ENCODE data around the gene NOL12.
"Not testable (repeated sequence)": the region's sequence is repeated elsewhere in the genome, so short reads cannot be mapped to it uniquely, and the experiment has no call there.

NOL12 gene

DNA sequence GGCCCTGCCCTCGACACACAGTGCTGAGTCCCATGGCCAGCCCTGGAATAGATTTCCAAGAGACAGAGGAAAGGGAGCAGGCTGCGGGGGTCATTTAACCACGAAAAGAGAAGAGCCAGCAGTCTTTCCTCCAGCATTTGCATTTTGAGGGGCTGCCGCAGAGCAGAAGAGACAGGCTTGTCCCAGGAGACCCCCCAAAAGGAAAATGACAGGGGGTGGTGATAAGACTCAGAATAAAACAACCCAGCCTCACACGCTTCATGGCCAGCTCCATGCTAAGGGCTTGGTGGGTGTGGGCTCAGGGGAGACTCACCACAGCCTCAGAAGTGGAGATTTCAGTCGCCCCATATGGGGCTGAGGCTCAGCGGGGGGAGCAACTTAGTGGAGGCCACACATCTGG lies 27.6 kb downstream of the NOL12 start:
- no peak for DNase-seq (ENCODE audit: low spot score)

DNA sequence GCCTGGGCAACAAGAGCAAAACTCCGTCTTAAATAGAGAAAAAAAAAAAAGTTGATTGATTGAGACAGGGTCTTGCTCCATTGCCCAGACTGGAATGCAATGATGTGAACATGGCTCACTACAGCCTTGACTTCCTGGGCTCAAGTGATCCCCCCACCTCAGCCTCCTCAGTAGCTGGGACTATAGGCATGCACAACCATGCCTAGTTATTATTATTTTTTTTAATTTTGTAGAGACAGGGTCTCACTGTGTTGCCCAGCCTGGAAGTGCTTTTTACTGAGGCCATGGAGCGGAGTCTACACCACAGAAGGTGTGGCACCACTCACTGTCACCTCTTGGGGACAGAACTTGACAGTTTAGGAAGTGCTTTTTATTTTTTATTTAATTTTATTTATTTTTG lies 28.5 kb downstream of the NOL12 start:
- DNase-seq (ENCODE audit: low spot score) = no peak

DNA sequence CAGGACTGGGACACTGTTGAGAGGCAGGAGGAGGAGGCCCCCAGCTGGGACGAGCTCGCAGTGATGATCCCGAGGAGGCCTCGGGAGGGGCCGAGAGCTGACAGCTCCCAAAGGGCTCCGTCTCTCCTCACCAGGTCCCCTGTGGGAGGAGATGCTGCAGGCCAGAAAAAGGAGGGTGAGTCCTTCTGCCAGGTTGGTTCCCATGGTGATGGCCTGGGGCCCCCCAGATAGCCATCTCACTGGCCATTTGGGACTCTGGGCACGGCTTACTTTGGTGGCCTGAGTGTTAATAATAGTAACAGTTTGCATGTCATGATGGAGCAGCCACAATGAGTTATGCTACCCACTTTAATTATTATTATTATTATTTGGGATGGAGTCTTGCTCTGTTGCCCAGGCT lies 29.6 kb downstream of the NOL12 start:
- DNase-seq (ENCODE audit: low spot score) = no peak

DNA sequence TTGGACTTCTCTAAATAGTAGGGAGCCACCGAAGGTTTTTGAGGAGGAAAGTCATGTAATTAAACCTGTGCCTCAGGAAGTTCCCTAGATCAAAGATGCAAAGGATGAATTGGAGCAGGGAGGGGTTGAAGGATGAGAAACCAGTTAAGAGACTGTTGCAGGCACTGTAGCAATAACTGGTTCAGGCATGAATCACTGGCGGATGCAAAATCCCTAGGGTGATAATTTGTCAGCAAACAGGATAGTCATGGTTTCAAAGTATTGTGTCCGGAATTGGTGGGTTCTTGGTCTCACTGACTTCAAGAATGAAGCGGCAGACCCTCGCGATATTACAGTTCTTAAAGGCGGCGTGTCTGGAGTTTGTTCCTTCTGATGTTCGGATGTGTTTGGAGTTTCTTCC lies 30.6 kb downstream of the NOL12 start:
- no peak for DNase-seq (ENCODE audit: low spot score)

DNA sequence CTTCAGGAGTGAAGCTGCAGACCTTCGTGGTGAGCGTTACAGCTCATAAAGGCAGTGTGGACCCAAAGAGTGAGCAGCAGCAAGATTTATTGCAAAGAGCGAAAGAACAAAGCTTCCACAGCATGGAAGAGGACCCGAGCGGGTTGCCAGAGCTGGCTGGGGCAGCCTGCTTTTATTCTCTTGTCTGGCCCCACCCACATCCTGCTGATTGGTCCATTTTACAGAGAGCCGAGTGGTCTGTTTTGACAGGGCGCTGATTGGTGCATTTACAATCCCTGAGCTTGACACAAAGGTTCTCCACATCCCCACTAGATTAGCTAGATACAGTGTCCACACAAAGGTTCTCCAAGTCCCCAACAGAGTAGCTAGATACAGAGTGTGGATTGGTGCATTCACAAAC lies 31.1 kb downstream of the NOL12 start:
- DNase-seq (ENCODE audit: low spot score) = not testable (repeated sequence)

DNA sequence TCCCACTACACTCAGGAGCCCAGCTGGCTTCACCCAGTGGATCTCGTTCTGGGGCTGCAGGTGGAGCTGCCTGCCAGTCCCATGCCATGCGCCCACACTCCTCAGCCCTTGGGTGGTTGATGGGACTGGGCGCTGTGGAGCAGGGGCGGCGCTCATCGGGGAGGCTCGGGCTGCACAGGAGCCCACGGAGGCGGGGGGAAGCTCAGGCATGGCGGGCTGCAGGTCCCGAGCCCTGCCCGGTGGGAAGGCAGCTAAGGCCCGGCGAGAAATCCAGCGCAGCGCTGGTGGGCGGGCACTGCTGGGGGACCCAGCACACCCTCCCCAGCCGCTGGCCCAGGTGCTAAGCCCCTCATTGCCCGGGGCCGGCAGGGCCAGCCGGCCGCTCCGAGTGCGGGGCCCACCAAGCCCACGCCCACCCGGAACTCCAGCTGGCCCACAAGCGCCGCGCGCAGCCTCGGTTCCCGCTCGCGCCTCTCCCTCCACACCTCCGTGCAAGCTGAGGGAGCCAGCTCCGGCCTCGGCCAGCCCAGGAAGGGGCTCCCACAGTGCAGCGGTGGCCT lies 31.7 kb downstream of the NOL12 start:
- not testable (repeated sequence) for DNase-seq (ENCODE audit: low spot score)

DNA sequence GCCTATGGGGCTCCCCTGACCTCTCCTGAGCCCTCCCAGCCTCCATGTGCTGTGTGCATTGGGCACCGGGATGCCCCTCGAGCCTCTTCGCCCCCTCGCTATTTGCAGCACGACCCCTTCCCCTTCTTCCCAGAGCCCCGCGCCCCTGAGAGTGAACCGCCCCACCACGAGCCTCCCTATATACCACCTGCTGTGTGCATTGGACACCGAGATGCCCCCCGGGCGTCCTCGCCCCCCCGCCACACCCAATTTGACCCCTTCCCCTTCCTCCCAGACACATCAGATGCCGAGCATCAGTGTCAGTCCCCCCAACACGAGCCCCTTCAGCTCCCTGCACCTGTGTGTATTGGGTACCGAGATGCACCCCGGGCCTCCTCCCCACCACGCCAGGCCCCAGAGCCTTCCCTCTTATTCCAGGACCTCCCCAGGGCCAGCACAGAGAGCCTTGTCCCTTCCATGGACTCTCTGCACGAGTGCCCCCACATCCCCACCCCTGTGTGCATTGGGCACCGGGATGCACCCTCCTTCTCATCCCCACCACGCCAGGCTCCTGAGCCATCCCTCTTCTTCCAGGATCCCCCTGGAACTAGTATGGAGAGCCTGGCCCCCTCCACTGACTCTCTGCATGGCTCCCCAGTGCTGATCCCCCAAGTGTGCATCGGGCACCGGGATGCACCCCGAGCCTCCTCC lies 39.6 kb downstream of the NOL12 start:
- DNase-seq (ENCODE audit: low spot score) = no peak

DNA sequence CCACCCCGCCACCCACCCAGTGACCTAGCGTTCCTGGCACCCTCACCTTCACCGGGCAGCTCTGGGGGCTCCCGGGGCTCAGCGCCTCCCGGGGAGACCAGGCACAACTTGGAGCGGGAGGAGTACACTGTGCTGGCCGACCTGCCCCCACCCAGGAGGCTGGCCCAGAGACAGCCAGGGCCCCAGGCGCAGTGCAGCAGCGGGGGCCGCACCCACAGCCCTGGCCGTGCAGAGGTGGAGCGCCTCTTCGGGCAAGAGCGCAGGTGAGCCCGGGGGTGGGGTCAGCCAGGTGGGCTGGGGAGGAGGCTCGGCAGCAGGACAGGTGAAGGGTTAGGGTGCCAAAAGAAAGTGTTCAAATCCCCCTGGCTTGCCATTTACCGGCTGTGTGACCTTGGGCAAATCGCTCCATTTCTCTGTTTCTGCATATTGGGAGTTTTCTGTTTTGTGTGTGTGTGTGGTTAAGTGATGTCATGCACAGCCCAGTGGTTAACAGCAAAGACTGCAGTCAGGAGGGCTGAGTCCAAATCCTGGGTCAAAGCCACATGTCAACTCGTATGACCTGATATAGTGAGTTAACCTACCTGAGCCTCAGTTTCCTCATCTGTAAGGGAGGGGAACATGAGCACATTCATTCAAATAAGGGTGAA lies 40.2 kb downstream of the NOL12 start:
- no peak for DNase-seq (ENCODE audit: low spot score)

DNA sequence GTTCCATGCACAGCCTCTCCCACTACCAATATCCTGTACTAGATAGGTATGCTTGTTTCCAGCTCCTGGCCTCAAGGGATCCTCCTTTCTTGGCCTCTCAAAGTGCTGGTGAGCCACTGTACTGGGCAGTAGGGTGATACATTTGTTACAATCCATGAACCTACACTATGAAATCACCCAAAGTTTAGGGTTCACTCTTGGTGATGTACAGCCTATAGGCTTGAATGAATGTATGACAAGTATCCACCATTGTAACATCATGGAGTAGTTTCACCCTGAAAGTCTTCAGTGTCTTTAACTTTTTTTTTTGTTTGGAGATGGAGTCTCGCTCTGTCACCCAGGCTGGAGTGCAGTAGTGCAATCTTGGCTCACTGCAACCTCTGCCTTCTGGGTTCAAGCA lies 42.5 kb downstream of the NOL12 start:
- DNase-seq (ENCODE audit: low spot score) = no peak

DNA sequence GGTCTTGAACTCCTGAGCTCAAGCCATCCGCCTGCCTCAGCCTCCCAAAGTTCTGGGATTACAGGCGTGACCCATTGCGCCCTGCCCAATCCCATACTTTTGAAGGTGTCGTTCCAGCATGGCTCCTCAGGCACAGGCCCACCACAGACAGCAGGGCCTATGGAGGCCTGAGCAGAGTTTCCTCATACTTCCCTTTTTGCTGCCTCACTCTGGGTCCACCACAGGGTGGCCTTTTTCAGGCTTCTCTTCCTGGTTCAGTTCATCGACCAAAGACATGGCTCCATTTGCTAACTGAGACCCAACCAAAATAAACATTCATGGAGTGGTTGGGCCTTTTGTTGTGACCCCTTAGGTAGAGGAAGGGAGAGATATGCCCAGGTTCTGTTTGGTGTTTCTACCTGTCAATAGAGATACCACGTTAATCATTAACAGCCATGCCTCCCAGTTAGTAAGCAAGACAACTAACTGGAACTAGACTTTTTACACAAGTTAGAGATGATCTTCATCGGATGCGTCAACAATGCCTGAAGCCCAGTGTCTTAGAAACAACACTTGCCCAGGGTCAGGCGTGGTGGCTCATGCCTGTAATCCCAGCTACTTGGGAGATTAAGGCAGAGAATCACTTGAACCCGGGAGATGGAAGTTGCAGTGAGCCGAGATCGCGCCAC lies 45.8 kb downstream of the NOL12 start:
- DNase-seq (ENCODE audit: low spot score) = no peak

DNA sequence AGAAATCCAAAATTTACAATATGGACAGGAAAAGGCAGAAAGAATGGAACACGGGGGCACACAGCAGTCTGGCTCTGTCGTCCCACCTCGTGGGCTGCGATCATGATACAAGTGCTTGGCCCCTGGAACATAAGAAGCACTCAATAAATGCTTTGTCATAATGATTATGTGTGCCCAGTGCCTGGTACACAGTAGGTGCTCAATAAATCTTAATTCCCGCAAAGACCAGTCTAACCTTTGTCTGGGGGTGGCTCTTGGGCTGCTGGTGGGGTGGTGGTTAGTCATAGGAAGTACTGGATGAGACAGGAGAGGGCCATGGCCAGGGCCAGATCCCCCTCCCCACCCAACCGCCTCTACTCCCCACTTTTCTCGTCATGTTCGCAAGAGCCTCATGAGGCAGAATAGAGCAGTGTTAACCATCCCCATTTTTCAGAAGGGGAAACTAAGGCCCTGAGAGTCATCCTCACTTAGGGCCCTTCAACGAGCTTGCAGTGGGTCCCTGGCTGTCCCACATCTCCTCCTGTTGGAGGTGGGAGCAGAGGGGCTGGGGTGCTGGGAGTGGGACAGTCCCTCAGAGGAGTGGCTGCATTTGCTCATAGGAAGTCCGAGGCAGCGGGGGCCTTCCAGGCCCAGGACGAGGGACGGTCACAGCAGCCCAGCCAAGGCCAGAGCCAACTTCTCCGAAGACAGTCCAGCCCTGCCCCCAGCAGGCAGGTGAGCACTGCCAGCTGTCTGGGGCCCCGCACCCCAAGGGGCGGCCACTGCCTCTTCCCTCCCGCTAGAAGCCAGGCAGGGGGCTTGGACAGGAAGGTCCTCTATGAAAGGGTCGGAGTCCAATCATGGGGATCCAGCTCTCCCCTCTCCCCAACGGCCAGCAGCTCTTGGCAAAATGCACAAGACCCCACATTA lies 46.8 kb downstream of the NOL12 start:
- DNase-seq (ENCODE audit: low spot score) = no peak

DNA sequence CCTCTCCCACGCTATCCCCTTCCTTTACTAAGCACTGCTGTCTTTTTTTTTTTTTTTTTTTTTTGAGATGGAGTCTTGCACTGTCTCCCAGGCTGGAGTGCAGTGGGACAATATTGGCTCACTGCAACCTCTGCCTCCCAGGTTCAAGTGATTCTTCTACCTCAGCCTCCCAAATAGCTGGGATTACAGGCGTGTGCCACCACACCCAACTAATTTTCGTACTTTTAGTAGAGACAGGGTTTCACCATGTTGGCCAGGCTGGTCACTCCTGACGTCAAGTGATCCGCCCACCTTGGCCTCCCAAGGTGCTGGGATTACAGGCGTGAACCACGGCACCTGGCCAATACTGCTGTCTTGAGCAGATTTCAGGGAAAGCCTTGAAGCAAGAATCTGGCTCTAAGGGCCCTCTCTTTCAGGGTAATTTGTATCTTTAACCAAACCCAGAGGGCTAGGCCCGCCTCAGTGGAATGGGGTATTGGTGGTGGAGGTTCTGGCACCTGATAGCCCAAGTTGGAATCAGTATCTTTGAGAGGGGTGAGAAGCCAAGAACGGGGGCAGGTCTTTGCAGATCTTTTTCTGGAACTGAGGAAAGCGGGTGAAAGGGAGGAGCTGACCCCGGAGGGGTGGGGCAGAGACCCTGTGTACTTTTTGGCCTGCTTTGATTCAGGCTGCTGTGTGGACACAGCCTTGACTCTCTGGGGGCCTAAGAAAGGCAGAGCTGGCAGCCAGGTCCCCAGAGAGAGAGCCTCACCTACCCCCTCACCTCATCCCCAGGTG lies 47.7 kb downstream of the NOL12 start:
- DNase-seq (ENCODE audit: low spot score) = no peak

DNA sequence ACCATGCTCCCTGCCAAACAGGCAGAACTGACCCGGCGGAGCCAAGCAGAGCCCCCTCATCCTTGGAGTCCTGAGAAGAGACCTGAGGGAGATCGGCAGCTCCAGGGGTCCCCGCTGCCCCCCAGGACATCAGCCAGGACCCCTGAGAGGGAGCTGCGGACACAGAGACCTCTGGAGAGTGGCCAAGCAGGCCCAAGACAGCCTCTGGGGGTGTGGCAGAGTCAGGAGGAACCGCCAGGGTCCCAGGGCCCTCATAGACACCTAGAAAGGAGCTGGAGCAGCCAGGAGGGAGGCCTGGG lies 48.2 kb downstream of the NOL12 start:
- no peak for DNase-seq (ENCODE audit: low spot score)

DNA sequence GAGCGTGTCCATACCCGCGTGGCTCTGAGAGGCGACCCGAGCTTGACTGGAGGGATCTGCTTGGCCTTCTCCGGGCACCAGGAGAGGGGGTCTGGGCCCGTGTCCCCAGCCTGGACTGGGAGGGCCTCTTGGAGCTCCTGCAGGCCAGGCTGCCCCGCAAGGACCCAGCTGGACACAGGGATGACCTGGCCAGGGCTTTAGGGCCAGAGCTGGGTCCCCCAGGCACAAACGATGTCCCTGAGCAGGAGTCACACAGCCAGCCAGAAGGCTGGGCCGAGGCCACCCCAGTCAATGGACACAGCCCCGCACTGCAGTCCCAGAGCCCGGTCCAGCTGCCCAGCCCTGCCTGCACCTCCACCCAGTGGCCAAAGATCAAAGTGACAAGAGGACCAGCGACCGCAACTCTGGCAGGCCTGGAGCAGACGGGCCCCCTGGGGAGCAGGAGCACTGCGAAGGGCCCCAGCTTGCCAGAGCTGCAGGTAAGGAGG lies 48.9 kb downstream of the NOL12 start:
- peak; percentile 55 for DNase-seq (ENCODE audit: low spot score)

DNA sequence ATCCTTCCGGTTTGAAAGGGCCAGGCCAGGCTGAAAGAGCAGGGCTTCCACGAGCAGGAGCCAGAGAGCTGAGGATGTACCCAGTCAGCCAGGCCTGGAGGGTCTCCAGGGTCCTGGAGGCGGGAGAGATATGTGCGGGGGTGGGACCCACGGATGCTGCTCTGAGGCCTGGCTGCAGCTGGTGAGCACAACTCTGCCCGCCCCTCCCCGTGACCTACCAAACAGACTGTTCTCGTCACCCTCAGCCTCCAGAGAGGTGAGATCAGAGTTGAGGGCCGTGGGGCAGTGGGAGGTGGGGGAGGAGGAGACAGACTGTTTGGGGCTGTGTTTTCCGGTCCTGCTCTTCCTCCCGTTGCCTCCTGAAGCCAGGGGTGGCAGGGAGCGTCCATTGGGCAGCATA lies 52.9 kb downstream of the NOL12 start:
- no peak for DNase-seq (ENCODE audit: low spot score)

DNA sequence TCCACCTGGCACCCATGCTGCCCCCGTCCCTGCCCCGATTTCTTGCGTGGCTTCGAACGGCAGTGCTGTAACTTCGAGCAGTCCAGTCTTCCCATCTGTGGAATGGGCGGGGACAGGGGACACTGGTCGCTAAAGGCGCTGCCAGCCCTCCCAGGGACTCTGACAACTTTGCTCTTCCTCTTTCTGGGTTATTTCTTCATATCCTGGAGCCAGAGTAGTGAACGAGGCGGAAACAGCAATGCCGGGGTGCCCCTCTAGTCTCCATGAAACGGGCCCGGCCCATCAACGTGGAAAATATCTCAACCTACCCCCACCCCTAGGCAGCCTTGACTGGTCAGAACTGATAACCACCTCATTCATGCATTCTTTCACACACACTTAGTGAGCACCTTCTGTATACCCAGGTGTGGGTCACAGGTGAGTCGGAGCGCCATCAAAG lies 53.5 kb downstream of the NOL12 start:
- peak; percentile 41 for DNase-seq (ENCODE audit: low spot score)

DNA sequence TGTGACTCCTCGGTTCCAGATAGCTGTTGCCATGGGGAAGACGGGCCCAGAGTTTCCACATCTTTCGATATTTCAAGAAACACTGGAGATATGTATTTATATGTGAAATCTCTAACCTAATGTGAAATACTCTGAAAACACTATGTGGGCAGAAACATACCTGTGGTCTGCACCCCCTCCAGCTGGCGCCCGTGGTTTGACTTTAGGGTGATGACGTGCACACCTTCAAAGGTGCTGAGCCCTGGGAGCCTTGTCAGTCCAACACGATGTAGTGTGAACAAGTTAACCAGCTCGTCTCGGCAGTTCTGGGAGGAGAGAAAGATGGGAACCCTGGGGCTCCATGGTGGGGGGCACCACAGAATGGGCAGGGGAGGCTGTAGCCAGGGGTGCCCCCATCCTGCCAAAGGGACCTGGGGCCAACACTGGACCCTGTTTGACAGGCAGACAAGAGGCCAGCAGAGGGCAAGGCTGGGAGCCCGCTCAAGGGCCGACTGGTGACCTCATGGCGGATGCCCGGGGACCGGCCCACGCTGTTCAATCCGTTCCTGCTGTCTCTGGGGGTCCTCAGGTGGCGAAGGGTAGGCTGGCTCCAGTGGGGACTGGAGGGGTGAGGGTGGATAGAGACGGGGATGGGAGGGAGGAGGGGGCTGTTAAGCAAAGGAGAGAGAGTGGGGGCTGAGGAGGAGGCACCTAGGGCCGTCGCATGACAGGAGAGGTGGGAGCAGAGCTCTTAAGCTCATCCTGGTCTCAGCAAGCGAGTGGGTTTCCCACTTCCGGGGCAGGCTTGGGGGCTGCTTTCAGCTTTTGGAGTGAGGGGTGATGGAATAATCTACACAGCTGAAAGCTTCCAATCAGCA lies 54.5 kb downstream of the NOL12 start:
- no peak for DNase-seq (ENCODE audit: low spot score)

DNA sequence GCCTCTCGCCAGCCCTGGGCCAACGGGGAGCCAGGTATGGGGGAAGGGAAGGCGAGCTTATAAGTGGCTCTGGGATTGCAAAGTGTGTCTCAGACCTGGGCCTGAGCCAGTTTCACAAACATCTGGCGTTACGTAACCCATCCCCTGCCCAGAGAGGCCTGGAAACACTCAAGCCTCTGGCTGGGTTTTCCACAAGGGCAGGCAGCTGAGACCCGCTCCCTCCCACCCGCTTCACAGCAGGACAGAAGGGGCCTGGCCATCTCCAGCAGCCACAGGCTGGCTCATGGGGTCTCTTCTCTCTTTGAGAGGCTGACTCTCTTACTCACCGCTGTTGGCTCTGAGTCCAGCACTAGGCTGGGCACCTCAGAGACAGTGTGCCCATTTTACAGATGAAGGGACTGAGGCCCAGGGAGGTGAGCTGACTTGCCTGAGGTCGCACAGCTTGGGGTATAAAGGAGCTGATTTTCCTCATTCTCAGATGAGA lies 55.2 kb downstream of the NOL12 start:
- DNase-seq (ENCODE audit: low spot score) = peak; percentile 48

DNA sequence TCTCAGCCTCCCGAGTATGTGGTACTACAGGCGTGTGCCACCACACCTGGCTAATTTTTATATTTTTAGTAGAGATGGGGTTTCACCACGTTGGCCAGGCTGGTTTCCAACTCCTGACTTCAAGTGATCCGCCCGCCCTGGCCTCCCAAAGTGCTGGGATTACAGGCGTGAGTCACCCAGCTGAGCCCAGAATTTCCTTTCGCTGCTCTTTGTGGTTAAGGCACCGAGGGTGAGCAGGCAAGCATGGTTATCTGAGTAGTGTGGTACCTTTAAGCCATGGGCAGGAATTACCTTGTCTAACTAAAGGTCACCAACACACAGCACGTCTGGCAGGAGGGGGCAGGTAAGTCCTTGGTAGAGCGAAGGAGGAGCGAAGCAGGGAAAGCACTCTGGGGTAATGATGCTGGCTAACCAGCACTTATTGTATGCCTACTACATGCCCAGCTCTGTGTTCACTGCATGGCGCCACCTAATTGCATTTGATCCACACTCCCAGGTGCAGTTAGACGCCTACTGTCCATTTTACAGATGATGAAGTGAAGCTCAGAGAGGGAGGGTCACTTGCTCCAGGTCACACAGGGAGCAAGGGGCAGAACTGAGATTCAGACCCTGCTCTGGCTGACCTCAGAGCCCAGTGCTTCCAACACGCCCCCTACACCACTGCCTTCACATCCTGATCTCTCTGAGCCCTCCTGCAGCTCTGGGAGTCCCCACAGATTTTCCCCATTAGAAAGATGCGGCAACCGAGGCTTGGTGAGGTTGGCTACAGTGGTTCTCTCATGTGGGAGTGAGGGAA lies 56.4 kb downstream of the NOL12 start:
- DNase-seq (ENCODE audit: low spot score) = no peak
